ENCODE data around the gene NOTCH3.

The NOTCH3 gene

DNA sequence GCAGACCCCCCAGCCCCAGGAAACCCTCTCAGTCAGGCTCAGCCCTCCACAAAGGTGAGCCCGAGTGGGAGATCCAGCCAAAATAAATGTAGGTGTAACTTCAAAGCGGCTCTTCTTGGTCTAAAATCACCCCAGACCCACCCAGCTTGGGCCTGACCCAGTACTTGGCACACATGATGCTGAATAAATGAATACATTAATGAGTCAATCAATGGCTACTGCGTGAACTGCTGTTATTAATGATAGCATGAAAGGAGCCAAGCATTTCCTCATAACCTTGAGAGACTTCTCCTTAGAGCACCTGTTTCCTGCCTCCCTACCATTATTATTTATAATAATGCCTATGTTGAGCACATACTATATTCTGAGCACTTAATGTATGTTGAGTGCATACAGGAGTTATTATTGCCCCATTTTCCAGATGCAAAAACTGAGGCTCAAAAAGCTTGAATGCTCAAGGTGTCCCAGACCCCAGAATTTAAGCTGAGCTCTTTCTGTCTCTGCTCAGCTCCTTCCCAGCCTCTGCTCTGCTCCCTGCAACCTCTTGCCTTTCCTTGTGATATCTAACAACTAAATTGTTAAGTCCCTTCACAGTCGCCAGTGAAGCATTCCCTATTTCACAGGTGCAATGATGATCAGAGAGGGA is 4.3 kb downstream of the NOTCH3 start:
- Histone ChIP-seq H3K27ac (ENCODE audit: low read length) (no peak overlapping the region), H3K4me2 (ENCODE audit: low read depth, low read length) (no peak overlapping the region), H3K4me1 (ENCODE audit: low read length) (no peaks in the 10 kb centered on the region), H3F3A (ENCODE audit: insufficient read depth, low read length) (no peaks in the 10 kb centered on the region), H3K27me3 (replicated peaks; ENCODE audit: insufficient read depth, low read length) (peaks cover 65% of the 10 kb centered on the region), H4K20me1 (ENCODE audit: insufficient read depth, low read length) (no peaks in the 10 kb centered on the region), H3K36me3 (replicated peaks; ENCODE audit: insufficient read depth, low read length) (no peaks in the 10 kb centered on the region), H3K4me3 (ENCODE audit: low read length) (no peak overlapping the region), H3K9me3 (replicated peaks; ENCODE audit: insufficient read depth, low read length) (no peaks in the 10 kb centered on the region), H3K9me2 (replicated peaks; ENCODE audit: insufficient read depth, low read length) (no peaks in the 10 kb centered on the region), H3K79me2 (ENCODE audit: low read length) (no peaks in the 10 kb centered on the region), H2AFZ (ENCODE audit: low read length) (no peak overlapping the region), H3K9ac (ENCODE audit: low read length) (no peak overlapping the region)
- TF ChIP-seq, protein P1, sequence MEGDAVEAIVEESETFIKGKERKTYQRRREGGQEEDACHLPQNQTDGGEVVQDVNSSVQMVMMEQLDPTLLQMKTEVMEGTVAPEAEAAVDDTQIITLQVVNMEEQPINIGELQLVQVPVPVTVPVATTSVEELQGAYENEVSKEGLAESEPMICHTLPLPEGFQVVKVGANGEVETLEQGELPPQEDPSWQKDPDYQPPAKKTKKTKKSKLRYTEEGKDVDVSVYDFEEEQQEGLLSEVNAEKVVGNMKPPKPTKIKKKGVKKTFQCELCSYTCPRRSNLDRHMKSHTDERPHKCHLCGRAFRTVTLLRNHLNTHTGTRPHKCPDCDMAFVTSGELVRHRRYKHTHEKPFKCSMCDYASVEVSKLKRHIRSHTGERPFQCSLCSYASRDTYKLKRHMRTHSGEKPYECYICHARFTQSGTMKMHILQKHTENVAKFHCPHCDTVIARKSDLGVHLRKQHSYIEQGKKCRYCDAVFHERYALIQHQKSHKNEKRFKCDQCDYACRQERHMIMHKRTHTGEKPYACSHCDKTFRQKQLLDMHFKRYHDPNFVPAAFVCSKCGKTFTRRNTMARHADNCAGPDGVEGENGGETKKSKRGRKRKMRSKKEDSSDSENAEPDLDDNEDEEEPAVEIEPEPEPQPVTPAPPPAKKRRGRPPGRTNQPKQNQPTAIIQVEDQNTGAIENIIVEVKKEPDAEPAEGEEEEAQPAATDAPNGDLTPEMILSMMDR (IDR thresholded peaks at IDR 0.05; ENCODE audit: low read length): no peak
- no peak for TF ChIP-seq EZH2 (optimal IDR thresholded peaks at IDR 0.05; ENCODE audit: low read depth, low read length)
- TF ChIP-seq EZH2phosphoT487 (IDR thresholded peaks at IDR 0.05; ENCODE audit: low read length): no peak
- no peak for DNase-seq

GRCh38 chr19:15195371-15196334 is 5.1 kb downstream of the NOTCH3 start:
- no peak overlapping the region for H3K4me3 ChIP-seq (ENCODE audit: low read length)
- no peaks in the 10 kb centered on the region for H4K20me1 ChIP-seq (ENCODE audit: insufficient read depth, low read length)
- H3K79me2 ChIP-seq (ENCODE audit: low read length): no peaks in the 10 kb centered on the region
- TF ChIP-seq EZH2phosphoT487 (IDR thresholded peaks at IDR 0.05; ENCODE audit: low read length) (no peak), EZH2 (optimal IDR thresholded peaks at IDR 0.05; ENCODE audit: low read depth, low read length) (no peak)
- TF ChIP-seq, protein P1 (IDR thresholded peaks at IDR 0.05; ENCODE audit: low read length): no peak
- no peak overlapping the region for H3K9ac ChIP-seq (ENCODE audit: low read length)
- no peaks in the 10 kb centered on the region for H3F3A ChIP-seq (ENCODE audit: insufficient read depth, low read length)
- H3K9me3 ChIP-seq (replicated peaks; ENCODE audit: insufficient read depth, low read length): no peaks in the 10 kb centered on the region
- H3K36me3 ChIP-seq (replicated peaks; ENCODE audit: insufficient read depth, low read length): no peaks in the 10 kb centered on the region
- no peak for DNase-seq
- H3K4me2 ChIP-seq (ENCODE audit: low read depth, low read length): no peak overlapping the region
- no peak overlapping the region for H3K27ac ChIP-seq (ENCODE audit: low read length)
- peaks cover 68% of the 10 kb centered on the region for H3K27me3 ChIP-seq (replicated peaks; ENCODE audit: insufficient read depth, low read length)
- no peak overlapping the region for H2AFZ ChIP-seq (ENCODE audit: low read length)
- no peaks in the 10 kb centered on the region for H3K9me2 ChIP-seq (replicated peaks; ENCODE audit: insufficient read depth, low read length)
- no peaks in the 10 kb centered on the region for H3K4me1 ChIP-seq (ENCODE audit: low read length)

- Histone ChIP-seq H3F3A (ENCODE audit: insufficient read depth, low read length) (no peaks in the 10 kb centered on the region), H3K9me2 (replicated peaks; ENCODE audit: insufficient read depth, low read length) (no peaks in the 10 kb centered on the region), H3K4me3 (ENCODE audit: low read length) (no peak overlapping the region), H2AFZ (ENCODE audit: low read length) (no peak overlapping the region), H3K9me3 (replicated peaks; ENCODE audit: insufficient read depth, low read length) (no peaks in the 10 kb centered on the region), H3K4me1 (ENCODE audit: low read length) (no peaks in the 10 kb centered on the region), H3K79me2 (ENCODE audit: low read length) (no peaks in the 10 kb centered on the region), H4K20me1 (ENCODE audit: insufficient read depth, low read length) (no peaks in the 10 kb centered on the region), H3K4me2 (ENCODE audit: low read depth, low read length) (no peak overlapping the region), H3K27me3 (replicated peaks; ENCODE audit: insufficient read depth, low read length) (peaks cover 73% of the 10 kb centered on the region), H3K36me3 (replicated peaks; ENCODE audit: insufficient read depth, low read length) (no peaks in the 10 kb centered on the region), H3K9ac (ENCODE audit: low read length) (no peak overlapping the region), H3K27ac (ENCODE audit: low read length) (no peak overlapping the region)
- TF ChIP-seq EZH2 (optimal IDR thresholded peaks at IDR 0.05; ENCODE audit: low read depth, low read length): no peak
- TF ChIP-seq, protein P1 (IDR thresholded peaks at IDR 0.05; ENCODE audit: low read length): no peak
- TF ChIP-seq EZH2phosphoT487 (IDR thresholded peaks at IDR 0.05; ENCODE audit: low read length): no peak
- DNase-seq: no peak
These were observed 5.9 kb downstream of the NOTCH3 start for GRCh38 chr19:15194938-15195337.

All from MM.1S (cell line).